B cell (primary cell): ENCODE data around the gene TNFRSF1B.

ENCODE experiments used
- CTCF ChIP-seq: fragments of 200-600 bp; IDR thresholded peaks from one replicate; pipeline ENCODE4 v1.8.0; 2022; ENCODE audit warnings: antibody characterized with exemption, mild to moderate bottlenecking
- EZH2 ChIP-seq: IDR thresholded peaks from 2 replicates; pipeline ENCODE4 v1.6.1; 2012; ENCODE audit warnings: borderline replicate concordance, low read depth, mild to moderate bottlenecking, moderate library complexity, low read length; ENCODE audit not compliant: insufficient read depth, poor library complexity, severe bottlenecking

GRCh38 chr1:12167493-12168429, 970 bp downstream of the TNFRSF1B start:
- TF ChIP-seq CTCF (no peak), EZH2 (no peak)
